SU-DHL-6 (cell line): ENCODE data around the gene ZNF202.
"Not testable (repeated sequence)": the region's sequence is repeated elsewhere in the genome, so short reads cannot be mapped to it uniquely, and the experiment has no call there.

Experiments used
- H2AFZ ChIP-seq: fragments of 200-600 bp; sonication (generic); 2 replicates; pipeline ENCODE4 v1.6.1; 2014; ENCODE audit warnings: low read depth, mild to moderate bottlenecking, moderate library complexity, mixed read lengths, antibody characterized with exemption, low read length; ENCODE audit not compliant: severe bottlenecking
- H3F3A ChIP-seq: fragments of 200-600 bp; shearing (Covaris generic); 2 replicates; pipeline ENCODE4 v1.6.0; 2016; ENCODE audit warnings: antibody characterized with exemption, mild to moderate bottlenecking; ENCODE audit not compliant: insufficient read depth
- H3K27ac ChIP-seq: fragments of 200-600 bp; sonication (generic); 2 replicates; pipeline ENCODE4 v1.5.1; 2016; ENCODE audit warnings: low read depth, mild to moderate bottlenecking, low read length, moderate library complexity, mixed read lengths
- H3K27me3 ChIP-seq: fragments of 200-600 bp; sonication (generic), shearing (Covaris generic); 2 replicates; pipeline ENCODE4 v1.6.0; 2014; ENCODE audit warnings: mild to moderate bottlenecking, low read length
- H3K36me3 ChIP-seq: fragments of 200-600 bp; sonication (generic); 2 replicates; pipeline ENCODE4 v1.6.1; 2014; ENCODE audit warnings: mild to moderate bottlenecking, low read length, mixed read lengths
- H3K4me2 ChIP-seq: fragments of 300-600, 200-600 bp; shearing (Covaris generic), sonication (generic); 2 replicates; pipeline ENCODE4 v1.6.0; 2014; ENCODE audit warnings: low read length, low read depth, mild to moderate bottlenecking; ENCODE audit not compliant: poor library complexity, severe bottlenecking
- H3K4me3 ChIP-seq: fragments of 200-600 bp; sonication (generic); 2 replicates; pipeline ENCODE4 v1.5.1; 2014; ENCODE audit warnings: antibody characterized with exemption, low read length, mild to moderate bottlenecking, mixed read lengths; ENCODE audit not compliant: insufficient read depth, poor library complexity, severe bottlenecking
- H3K79me2 ChIP-seq: fragments of 200-600 bp; sonication (generic); 2 replicates; pipeline ENCODE4 v1.6.1; 2014; ENCODE audit warnings: mild to moderate bottlenecking, low read length, moderate library complexity; ENCODE audit not compliant: insufficient read depth
- H3K9ac ChIP-seq: fragments of 200-600 bp; sonication (generic); 2 replicates; pipeline ENCODE4 v1.7.0; 2014; ENCODE audit warnings: mild to moderate bottlenecking, low read length
- H3K9me2 ChIP-seq: fragments of 200-600 bp; sonication (generic); replicated peaks from 2 replicates; pipeline ENCODE4 v1.6.1; 2014; ENCODE audit warnings: low read length; ENCODE audit not compliant: insufficient read depth
- H3K9me3 ChIP-seq: fragments of 200-600 bp; sonication (generic); 2 replicates; pipeline ENCODE4 v1.6.1; 2014; ENCODE audit warnings: low read length, mixed read lengths; ENCODE audit not compliant: insufficient read depth
- H4K20me1 ChIP-seq: fragments of 200-600 bp; sonication (generic); 2 replicates; pipeline ENCODE4 v1.6.1; 2014; ENCODE audit warnings: low read depth, mild to moderate bottlenecking, antibody characterized with exemption, low read length, moderate library complexity, mixed read lengths
- CTCF ChIP-seq: fragments of 200-600 bp; sonication (generic); IDR thresholded peaks from one replicate; pipeline ENCODE4 v1.5.1; 2017; ENCODE audit warnings: antibody characterized with exemption, mild to moderate bottlenecking, low read length, moderate library complexity; ENCODE audit not compliant: insufficient read depth, poor library complexity, severe bottlenecking
- EZH2phosphoT487 ChIP-seq: fragments of 200-600 bp; sonication (generic), shearing (Covaris generic); conservative IDR thresholded peaks from 2 replicates; pipeline ENCODE4 v1.6.1; 2018; ENCODE audit warnings: mild to moderate bottlenecking, antibody characterized with exemption, low read length, moderate library complexity, mixed read lengths

ZNF202 gene

GRCh38 chr11:123753110-123753509 lies 11.7 kb upstream of the ZNF202 start:
- peaks cover 2% of the 10 kb centered on the region; the same call in 1 of the 2 replicates for H3K27me3 ChIP-seq
- no peak overlapping the region for H3K4me3 ChIP-seq
- no peak overlapping the region for H2AFZ ChIP-seq
- H3K79me2 ChIP-seq, result no peaks in the 10 kb centered on the region
- H3F3A ChIP-seq, result no peaks in the 10 kb centered on the region
- H3K9me2 ChIP-seq, result no peaks in the 10 kb centered on the region
- H3K27ac ChIP-seq, result no peak overlapping the region
- H3K4me2 ChIP-seq, result no peak overlapping the region
- H3K36me3 ChIP-seq, result no peaks in the 10 kb centered on the region
- no peaks in the 10 kb centered on the region for H3K9me3 ChIP-seq
- H3K9ac ChIP-seq, result no peak overlapping the region
- no peaks in the 10 kb centered on the region for H4K20me1 ChIP-seq
- TF ChIP-seq EZH2phosphoT487, result no peak
- no peak for TF ChIP-seq CTCF

- Histone ChIP-seq H4K20me1 (no peaks in the 10 kb centered on the region), H3K4me3 (no peak overlapping the region)
- TF ChIP-seq EZH2phosphoT487, result no peak
- no peak for TF ChIP-seq CTCF
These were observed 10.3 kb upstream of the ZNF202 start for GRCh38 chr11:123751781-123752180.

GRCh38 chr11:123748349-123748748 lies 6.9 kb upstream of the ZNF202 start:
- H4K20me1 ChIP-seq, H3K9me3 ChIP-seq, H3K4me2 ChIP-seq, H3K27me3 ChIP-seq, H3K36me3 ChIP-seq, H3K79me2 ChIP-seq, H2AFZ ChIP-seq, H3K27ac ChIP-seq, H3K9ac ChIP-seq, H3K9me2 ChIP-seq, H3F3A ChIP-seq, H3K4me3 ChIP-seq: not testable (repeated sequence)

More at GRCh38 chr11:123751781-123752180, 10.3 kb upstream of the ZNF202 start:
- Histone ChIP-seq H3K9me2 (no peaks in the 10 kb centered on the region), H3K27me3 (no peaks in the 10 kb centered on the region; the same call in 1 of the 2 replicates), H3K9ac (no peak overlapping the region), H3K27ac (no peak overlapping the region), H3K4me2 (no peak overlapping the region), H3K9me3 (no peaks in the 10 kb centered on the region), H3K36me3 (no peaks in the 10 kb centered on the region), H3K79me2 (no peaks in the 10 kb centered on the region), H3F3A (no peaks in the 10 kb centered on the region), H2AFZ (no peak overlapping the region)

GRCh38 chr11:123745764-123746451 lies 4.4 kb upstream of the ZNF202 start:
- no peak for TF ChIP-seq CTCF
- no peak for TF ChIP-seq EZH2phosphoT487
- H3K9ac ChIP-seq, result no peak overlapping the region
- no peaks in the 10 kb centered on the region for H3K9me3 ChIP-seq
- no peaks in the 10 kb centered on the region for H3K36me3 ChIP-seq
- no peaks in the 10 kb centered on the region for H3F3A ChIP-seq
- H2AFZ ChIP-seq, result no peak overlapping the region
- no peaks in the 10 kb centered on the region for H3K9me2 ChIP-seq
- no peak overlapping the region for H3K4me2 ChIP-seq
- peaks cover 4% of the 10 kb centered on the region for H3K79me2 ChIP-seq
- H3K27ac ChIP-seq, result no peak overlapping the region
- no peaks in the 10 kb centered on the region for H3K27me3 ChIP-seq
- no peaks in the 10 kb centered on the region for H4K20me1 ChIP-seq
- no peak overlapping the region for H3K4me3 ChIP-seq
